ENCODE measurements around the gene FBXO3. TPM values are rescaled to one million over a fixed set of nuclear protein-coding genes. Genes with fewer than 3 reads are reported as not detected.

FBXO3 gene
- total and polyA plus RNA-seq, 2 of the 13 experiments (the other 11 are each of a cell fraction or from before 2014, with no cell fraction given), result 20.4 to 27.6 TPM

GRCh38 chr11:33736148-33736812 lies 38.0 kb downstream of the FBXO3 start, which contains the start of gene CD59 (continued):
- TF ChIP-seq IKZF5 (CRISPR knock-in tag; IDR thresholded peaks at IDR 0.05), result 0 out of 2 replicates have a peak, but pooled peaks have one; percentile 21
- TF ChIP-seq ZSCAN29 (CRISPR knock-in tag; conservative IDR thresholded peaks at IDR 0.05), result no peak
- no peak for TF ChIP-seq ATF6 (CRISPR knock-in tag; conservative IDR thresholded peaks at IDR 0.05)
- peak; percentile 51 to 53; a peak in 3 of 4 replicates for TF ChIP-seq HMGXB4 (CRISPR knock-in tag; IDR thresholded peaks at IDR 0.05; ENCODE audit: borderline replicate concordance in 1 of 2, low read depth in 1 of 2)
- peak; percentile 49 for TF ChIP-seq ASH2L (IDR thresholded peaks at IDR 0.05; ENCODE audit: insufficient read length, low read depth, low read length)
- TF ChIP-seq PLRG1 (conservative IDR thresholded peaks at IDR 0.05), result no peak
- TF ChIP-seq ZNF619 (CRISPR knock-in tag; IDR thresholded peaks at IDR 0.05), result no peak
- TF ChIP-seq TBX2 (CRISPR knock-in tag; IDR thresholded peaks at IDR 0.05; ENCODE audit: borderline replicate concordance), result no peak; the same call in 1 of the 2 replicates
- TF ChIP-seq IRF2 (CRISPR knock-in tag; IDR thresholded peaks at IDR 0.05), result no peak
- TF ChIP-seq SRSF1 (optimal IDR thresholded peaks at IDR 0.05; ENCODE audit: low read depth, low read length), result no peak
- TF ChIP-seq FOXA1 (IDR thresholded peaks at IDR 0.05), result no peak
- TF ChIP-seq FOXA1 (CRISPR knock-in tag; IDR thresholded peaks at IDR 0.05), result no peak
- 0 out of 4 replicates have a peak, but pooled peaks of 1 of the 2 experiments have one; percentile 21 for TF ChIP-seq KLF16 (CRISPR knock-in tag; IDR thresholded peaks at IDR 0.05)
- no peak for TF ChIP-seq ZHX1 (CRISPR knock-in tag; IDR thresholded peaks at IDR 0.05; ENCODE audit: low read depth)
- TF ChIP-seq DZIP1 (CRISPR knock-in tag; IDR thresholded peaks at IDR 0.05), result 0 out of 2 replicates have a peak, but pooled peaks have one; percentile 70
- no peak for TF ChIP-seq RNF2 (conservative IDR thresholded peaks at IDR 0.05; ENCODE audit: low read depth)
- TF ChIP-seq ZSCAN21 (CRISPR knock-in tag; IDR thresholded peaks at IDR 0.05; ENCODE audit: borderline replicate concordance), result peak; percentile 76
- TF ChIP-seq SP2 (CRISPR knock-in tag; IDR thresholded peaks at IDR 0.05), result no peak

Measured in HepG2 (cell line).